GM12878 (cell line): ENCODE results near the gene POLR1A. TPM values are rescaled to one million over a fixed set of nuclear protein-coding genes. Genes with fewer than 3 reads are reported as not detected.

Source experiments
- ATAC-seq: fragments of 200-7000 bp; cut with Tn5 transposase; 3 replicates; pipeline ENCODE4 v1.9.1; 2020; ENCODE audit warnings: mild to moderate bottlenecking, moderate library complexity
- BruUV-seq: library from RNA; stranded (reverse); fragments of 400-500 nt; replicated peaks from 2 replicates; lab custom pipeline; 2021; lab: Mats Ljungman, UMichigan
- CTCF ChIA-PET: fragments of 300-600 bp; sonication (Branson Sonifier 250); formaldehyde crosslinking; extraction: SDS; loops from one replicate; lab custom pipeline; 2021; ENCODE audit warnings: inconsistent platforms; lab: Yijun Ruan, JAX
- POLR2A ChIA-PET: fragments of 350-600 bp; formaldehyde crosslinking; extraction: SDS; loops from one replicate; lab custom pipeline; 2021; ENCODE audit warnings: inconsistent platforms; lab: Charles Lee
- RAD21 ChIA-PET: fragments of 300-600 bp; sonication (Branson Sonifier 250); formaldehyde crosslinking; loops from one replicate; lab custom pipeline; 2023; ENCODE audit warnings: antibody characterized with exemption; ENCODE audit not compliant: unreplicated experiment; lab: Charles Lee
- SMC1A ChIA-PET: fragments of 300-600 bp; sonication (Branson Sonifier 250); formaldehyde crosslinking; loops from one replicate; lab custom pipeline; 2023; ENCODE audit not compliant: unreplicated experiment, uncharacterized antibody; lab: Charles Lee
- DNase-seq: peaks from one replicate; pipeline ENCODE4 v3.0.0-alpha.2; 2011; ENCODE audit warnings: low read depth, low spot score
- FAIRE-seq: peaks from 3 replicates; lab custom pipeline; 2011; peaks lifted over from hg19 to GRCh38; lab: Jason Lieb, UNC
- H2AFZ ChIP-seq: 2 replicates; pipeline ENCODE4 v1.6.0; 2011; ENCODE audit warnings: low read depth, low read length, control low read depth; ENCODE audit not compliant: control insufficient read depth
- H3K27ac ChIP-seq: 2 replicates; pipeline ENCODE4 v1.5.1; 2011; ENCODE audit warnings: control low read depth; ENCODE audit not compliant: control insufficient read depth, insufficient read depth
- H3K27me3 ChIP-seq, 2 experiments: replicated peaks in 1 of 2; 2 replicates each; pipeline versions ENCODE4 v1.6.0 to v1.6.1; 2011; ENCODE audit warnings: low read length in 1 of 2; ENCODE audit not compliant: control insufficient read depth in 2 of 2, insufficient read depth in 2 of 2
- H3K36me3 ChIP-seq, 2 experiments: 2 replicates each; pipeline ENCODE4 v1.5.1; 2011; ENCODE audit warnings: low read length in 1 of 2; ENCODE audit not compliant: control insufficient read depth in 2 of 2, insufficient read depth in 2 of 2
- H3K4me1 ChIP-seq: 2 replicates; pipeline ENCODE4 v1.6.1; 2011; ENCODE audit warnings: mild to moderate bottlenecking, low read length, moderate library complexity, mixed read lengths; ENCODE audit not compliant: control insufficient read depth, insufficient read depth
- H3K4me2 ChIP-seq: 2 replicates; pipeline ENCODE4 v1.6.0; 2011; ENCODE audit warnings: control low read depth; ENCODE audit not compliant: control insufficient read depth, insufficient read depth
- H3K4me3 ChIP-seq: fragments of 200-600 bp; sonication (generic); 2 replicates; pipeline ENCODE4 v1.5.1; 2016
- H3K79me2 ChIP-seq: 2 replicates; pipeline ENCODE4 v1.6.0; 2011; ENCODE audit warnings: low read length; ENCODE audit not compliant: control insufficient read depth, insufficient read depth
- H3K9ac ChIP-seq: 2 replicates; pipeline ENCODE4 v1.8.0; 2011; ENCODE audit warnings: low read length, control low read depth, mixed read lengths; ENCODE audit not compliant: control insufficient read depth, insufficient read depth
- H3K9me3 ChIP-seq: replicated peaks from 3 replicates; pipeline ENCODE4 v1.5.1; 2011; ENCODE audit warnings: mild to moderate bottlenecking, low read length; ENCODE audit not compliant: control insufficient read depth, insufficient read depth
- H4K20me1 ChIP-seq: 2 replicates; pipeline ENCODE4 v1.6.0; 2011; ENCODE audit not compliant: control insufficient read depth, insufficient read depth
- EED ChIP-seq: sonication (generic); IDR thresholded peaks from 2 replicates; pipeline ENCODE4 v1.6.1; 2016; ENCODE audit warnings: antibody characterized with exemption, low read depth
- GABPA ChIP-seq: IDR thresholded peaks from 2 replicates; pipeline ENCODE4 v1.6.1; 2014; ENCODE audit warnings: antibody characterized with exemption, low read depth, mild to moderate bottlenecking, inconsistent platforms
- KDM1A ChIP-seq: fragments of 200-600 bp; sonication (generic); IDR thresholded peaks from 2 replicates; pipeline ENCODE4 v1.6.1; 2016; ENCODE audit warnings: borderline replicate concordance
- LARP7 ChIP-seq: fragments of 450-650 bp; IDR thresholded peaks from 2 replicates; pipeline ENCODE4 v1.6.1; 2017; ENCODE audit warnings: mild to moderate bottlenecking
- NR2C2 ChIP-seq: IDR thresholded peaks from 2 replicates; pipeline ENCODE4 v1.6.1; 2011; ENCODE audit warnings: borderline replicate concordance, low read depth; ENCODE audit not compliant: control insufficient read depth, insufficient read length
- PBX3 ChIP-seq: IDR thresholded peaks from 2 replicates; pipeline ENCODE4 v1.6.1; 2011; ENCODE audit warnings: mild to moderate bottlenecking, low read depth, low read length, moderate library complexity; ENCODE audit not compliant: insufficient replicate concordance
- POLR2AphosphoS2 ChIP-seq: IDR thresholded peaks from 2 replicates; pipeline ENCODE4 v1.6.1; 2011; ENCODE audit warnings: low read depth, mild to moderate bottlenecking, low read length, improper control_type of control experiment, moderate library complexity
- RB1 ChIP-seq: fragments of 450-650 bp; formaldehyde crosslinking; IDR thresholded peaks from 2 replicates; pipeline ENCODE4 v1.6.1; 2017; ENCODE audit warnings: mild to moderate bottlenecking, borderline replicate concordance
- RUNX3 ChIP-seq: IDR thresholded peaks from 2 replicates; pipeline ENCODE4 v1.6.1; 2012; ENCODE audit warnings: low read length, inconsistent platforms
- ZNF687 ChIP-seq: fragments of 450-650 bp; IDR thresholded peaks from 2 replicates; pipeline ENCODE4 v1.6.1; 2017; ENCODE audit warnings: mild to moderate bottlenecking, moderate library complexity
- WGBS: methylation state at CpG from one replicate; pipeline ENCODE4 v1.1.6; 2016; ENCODE audit warnings: low lambda C conversion rate; ENCODE audit not compliant: insufficient replicate concordance, insufficient coverage; ENCODE audit errors: missing lambda C conversion rate; 5-methylcytosine and 5-hydroxymethylcytosine counted together
- in situ Hi-C: fragments of 300-500 bp; cut with MboI; formaldehyde crosslinking; loops from 9 replicates; pipeline ENCODE4 v1.14.3; 2018; ENCODE audit warnings: mixed read lengths
- intact Hi-C: fragments of 100-400 bp; cut with micrococcal nuclease; formaldehyde crosslinking; loops from one replicate; pipeline ENCODE4 v1.14.2; 2022; ENCODE audit not compliant: unreplicated experiment
- polyA plus RNA-seq, 11 experiments: library from polyadenylated mRNA; depleted of rRNA in 4 of 11; unstranded in 6 of 11; stranded (reverse) in 5 of 11; fragments of >200 nt; fragmentation: Nextera tagmentation in 4 of 11; fragmentation: Illumina TruSeq in 1 of 11; extraction: Ambion mirVana in 4 of 11; extraction: Trizol in 1 of 11; gene quantifications; 1 replicate in 1 of 11; 2 replicates in 10 of 11; pipeline versions ENCODE4 v1.2.1 to v1.2.3, GENCODE V29; 2011 to 2016; ENCODE audit warnings: inconsistent platforms in 2 of 11, missing spikeins in 2 of 11, low read depth in 1 of 11
- total RNA-seq, 4 experiments: library from RNA; depleted of rRNA in 3 of 4; stranded (reverse); fragments of >200 nt in 3 of 4; fragmentation: Illumina TruSeq in 1 of 4; extraction: Trizol in 1 of 4; gene quantifications; 2 replicates each; pipeline versions ENCODE4 v1.2.1 to v1.2.3, GENCODE V29; 2013 to 2021
- TF ChIP-seq, protein P1 (sequence below): fragments of 450-650 bp; IDR thresholded peaks from 2 replicates; pipeline ENCODE4 v1.6.1; 2017; ENCODE audit warnings: borderline replicate concordance
- TF ChIP-seq, protein P2 (sequence below): fragments of 450-650 bp; IDR thresholded peaks from 2 replicates; pipeline ENCODE4 v1.6.1; 2018; ENCODE audit warnings: borderline replicate concordance, mild to moderate bottlenecking; ENCODE audit not compliant: partially characterized antibody

POLR1A gene
- total and polyA plus RNA-seq, 10 of the 15 experiments (the other 5 are each of a cell fraction or from before 2014, with no cell fraction given), result 2.1 to 53.9 (median 17.8) TPM

- Histone ChIP-seq H3K27ac (no peak overlapping the region), H3K9me3 (peaks cover 2% of the 10 kb centered on the region; the same call in 1 of the 3 replicates), H3K4me2 (no peak overlapping the region), H3K36me3 (no peaks in the 10 kb centered on the region), H3K27me3 (no peaks in the 10 kb centered on the region), H3K79me2 (no peaks in the 10 kb centered on the region), H4K20me1 (no peaks in the 10 kb centered on the region), H3K4me1 (peaks cover 74% of the 10 kb centered on the region), H2AFZ (no peak overlapping the region), H3K9ac (no peak overlapping the region), H3K4me3 (no peak overlapping the region)
- intact Hi-C loops, result no loop called here
- no TSS peak for BruUV-seq
- ChIA-PET SMC1A (interaction anchor here (0.8 to 6.8 kb wide), 11 partner anchors 9 to 168 kb away, joined by 3 to 114 read pairs (median 27); partner anchors contain the start of gene ST3GAL5), RAD21 (interaction anchor here (0.8 to 9.0 kb wide), 13 partner anchors 14 to 170 kb away, joined by 3 to 150 read pairs (median 7); partner anchors contain the start of gene ST3GAL5), POLR2A (interaction anchor here (0.5 to 9.4 kb wide), 10 partner anchors 14 to 146 kb away, joined by 3 to 97 read pairs (median 3); partner anchors contain the start of genes POLR1A, PTCD3 and ST3GAL5), CTCF (interaction anchor here (0.9 to 6.7 kb wide), 11 partner anchors 9 to 170 kb away, joined by 3 to 58 read pairs (median 4); partner anchors contain the start of gene ST3GAL5)
- 0 out of 3 replicates have a peak, but pooled peaks have one; percentile 4 for ATAC-seq
- 86% methylated on average over 7 of the region's 7 CpGs for WGBS
- in situ Hi-C loops, result no loop called here
- DNase-seq, result no peak
- no peak for FAIRE-seq
- TF ChIP-seq LARP7 (0 out of 2 replicates have a peak, but pooled peaks have one; percentile 44), RUNX3 (no peak), PBX3 (peak; percentile 57), NR2C2 (no peak), EED (no peak), ZNF687 (peak; percentile 65), KDM1A (no peak), GABPA (no peak), POLR2AphosphoS2 (no peak), RB1 (no peak)
- TF ChIP-seq, protein P1, sequence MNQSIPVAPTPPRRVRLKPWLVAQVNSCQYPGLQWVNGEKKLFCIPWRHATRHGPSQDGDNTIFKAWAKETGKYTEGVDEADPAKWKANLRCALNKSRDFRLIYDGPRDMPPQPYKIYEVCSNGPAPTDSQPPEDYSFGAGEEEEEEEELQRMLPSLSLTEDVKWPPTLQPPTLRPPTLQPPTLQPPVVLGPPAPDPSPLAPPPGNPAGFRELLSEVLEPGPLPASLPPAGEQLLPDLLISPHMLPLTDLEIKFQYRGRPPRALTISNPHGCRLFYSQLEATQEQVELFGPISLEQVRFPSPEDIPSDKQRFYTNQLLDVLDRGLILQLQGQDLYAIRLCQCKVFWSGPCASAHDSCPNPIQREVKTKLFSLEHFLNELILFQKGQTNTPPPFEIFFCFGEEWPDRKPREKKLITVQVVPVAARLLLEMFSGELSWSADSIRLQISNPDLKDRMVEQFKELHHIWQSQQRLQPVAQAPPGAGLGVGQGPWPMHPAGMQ, result no peak
- TF ChIP-seq, protein P2, sequence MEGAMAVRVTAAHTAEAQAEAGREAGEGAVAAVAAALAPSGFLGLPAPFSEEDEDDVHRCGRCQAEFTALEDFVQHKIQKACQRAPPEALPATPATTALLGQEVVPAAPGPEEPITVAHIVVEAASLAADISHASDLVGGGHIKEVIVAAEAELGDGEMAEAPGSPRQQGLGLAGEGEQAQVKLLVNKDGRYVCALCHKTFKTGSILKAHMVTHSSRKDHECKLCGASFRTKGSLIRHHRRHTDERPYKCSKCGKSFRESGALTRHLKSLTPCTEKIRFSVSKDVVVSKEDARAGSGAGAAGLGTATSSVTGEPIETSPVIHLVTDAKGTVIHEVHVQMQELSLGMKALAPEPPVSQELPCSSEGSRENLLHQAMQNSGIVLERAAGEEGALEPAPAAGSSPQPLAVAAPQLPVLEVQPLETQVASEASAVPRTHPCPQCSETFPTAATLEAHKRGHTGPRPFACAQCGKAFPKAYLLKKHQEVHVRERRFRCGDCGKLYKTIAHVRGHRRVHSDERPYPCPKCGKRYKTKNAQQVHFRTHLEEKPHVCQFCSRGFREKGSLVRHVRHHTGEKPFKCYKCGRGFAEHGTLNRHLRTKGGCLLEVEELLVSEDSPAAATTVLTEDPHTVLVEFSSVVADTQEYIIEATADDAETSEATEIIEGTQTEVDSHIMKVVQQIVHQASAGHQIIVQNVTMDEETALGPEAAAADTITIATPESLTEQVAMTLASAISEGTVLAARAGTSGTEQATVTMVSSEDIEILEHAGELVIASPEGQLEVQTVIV, result no peak
Measured at GRCh38 chr2:85997017-85997970, 108.4 kb downstream of the POLR1A start.
